Measurements from ENCODE around the gene JMY. TPM values are rescaled to one million over a fixed set of nuclear protein-coding genes. Genes with fewer than 3 reads are reported as not detected.

Gene JMY
- polyA plus RNA-seq, 1 donor (not counting 4 experiments of a cell fraction or from before 2014, with no cell fraction given): 3.3 TPM

DNA sequence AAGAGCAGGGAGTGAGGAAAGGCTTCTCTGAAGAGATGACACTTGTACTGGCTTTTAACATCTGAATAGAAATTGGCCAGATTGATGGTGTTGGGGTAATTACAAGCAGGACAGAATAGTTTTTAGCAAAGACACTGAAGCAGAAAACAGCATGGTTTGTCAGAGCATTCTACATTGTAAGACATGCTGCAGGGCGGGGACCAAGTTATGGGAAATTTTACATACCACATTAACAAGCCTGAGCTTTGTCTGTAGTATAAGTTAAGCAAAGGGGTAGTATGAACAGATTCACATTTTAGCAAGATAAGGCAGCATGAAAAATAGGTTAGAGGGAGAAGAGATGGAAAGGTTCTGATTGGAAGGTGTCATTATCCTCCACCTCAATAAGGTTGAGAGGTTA, 66.5 kb downstream of the JMY start:
- H4K20me1 ChIP-seq (ENCODE audit: control insufficient read depth, extremely low read depth, insufficient read depth, low read length): no peaks in the 10 kb centered on the region
- no peak overlapping the region for H3K9ac ChIP-seq (ENCODE audit: control insufficient read depth, extremely low read depth, insufficient read depth, low read length)

DNA sequence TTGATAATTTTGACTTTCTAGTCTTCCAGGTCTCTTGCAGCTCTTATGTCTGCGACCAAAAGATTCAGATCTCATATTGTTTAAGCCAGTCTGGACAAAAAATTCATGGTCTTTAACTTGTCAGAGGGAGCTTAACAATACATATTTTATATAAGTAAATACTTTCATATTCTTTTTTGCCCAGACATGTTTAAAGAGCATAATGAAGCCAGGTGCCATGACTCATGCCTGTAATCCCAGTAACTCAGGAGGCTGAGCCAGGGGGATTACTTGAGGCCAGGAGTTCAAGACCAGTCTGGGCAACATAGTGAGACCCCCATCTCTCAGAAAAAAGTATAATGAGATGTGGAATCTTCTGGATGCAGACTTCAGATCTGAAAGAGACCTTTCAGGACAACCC, 69.8 kb downstream of the JMY start:
- H3K27me3 ChIP-seq (ENCODE audit: control insufficient read depth, extremely low read depth, insufficient read depth, low read length): no peaks in the 10 kb centered on the region
- no peak overlapping the region for H3K4me3 ChIP-seq (ENCODE audit: control insufficient read depth in 2 of 3, extremely low read depth in 1 of 3, insufficient read depth in 2 of 3, low read depth in 1 of 3, low read length in 3 of 3)
- H3K27ac ChIP-seq (ENCODE audit: control insufficient read depth, insufficient read depth, low read length): peak overlapping the region; percentile 28
- no peaks in the 10 kb centered on the region for H3K9me1 ChIP-seq (ENCODE audit: control insufficient read depth, extremely low read depth, insufficient read depth, low read length)
- FAIRE-seq: peak; percentile 29
- peaks cover 15% of the 10 kb centered on the region for H3K4me1 ChIP-seq (ENCODE audit: control insufficient read depth, extremely low read depth, insufficient read depth, low read length)
- no peaks in the 10 kb centered on the region for H4K20me1 ChIP-seq (ENCODE audit: control insufficient read depth, extremely low read depth, insufficient read depth, low read length)
- dilution Hi-C loops (cut with MboI; ENCODE audit: extremely low pct_ligation_motif_present, low sequenced_read_pairs): no loop called here
- H2AFZ ChIP-seq (ENCODE audit: control insufficient read depth, low read length): no peak overlapping the region
- TF ChIP-seq EZH2 (IDR thresholded peaks at IDR 0.05; ENCODE audit: low read length): no peak
- TF ChIP-seq, protein P1, sequence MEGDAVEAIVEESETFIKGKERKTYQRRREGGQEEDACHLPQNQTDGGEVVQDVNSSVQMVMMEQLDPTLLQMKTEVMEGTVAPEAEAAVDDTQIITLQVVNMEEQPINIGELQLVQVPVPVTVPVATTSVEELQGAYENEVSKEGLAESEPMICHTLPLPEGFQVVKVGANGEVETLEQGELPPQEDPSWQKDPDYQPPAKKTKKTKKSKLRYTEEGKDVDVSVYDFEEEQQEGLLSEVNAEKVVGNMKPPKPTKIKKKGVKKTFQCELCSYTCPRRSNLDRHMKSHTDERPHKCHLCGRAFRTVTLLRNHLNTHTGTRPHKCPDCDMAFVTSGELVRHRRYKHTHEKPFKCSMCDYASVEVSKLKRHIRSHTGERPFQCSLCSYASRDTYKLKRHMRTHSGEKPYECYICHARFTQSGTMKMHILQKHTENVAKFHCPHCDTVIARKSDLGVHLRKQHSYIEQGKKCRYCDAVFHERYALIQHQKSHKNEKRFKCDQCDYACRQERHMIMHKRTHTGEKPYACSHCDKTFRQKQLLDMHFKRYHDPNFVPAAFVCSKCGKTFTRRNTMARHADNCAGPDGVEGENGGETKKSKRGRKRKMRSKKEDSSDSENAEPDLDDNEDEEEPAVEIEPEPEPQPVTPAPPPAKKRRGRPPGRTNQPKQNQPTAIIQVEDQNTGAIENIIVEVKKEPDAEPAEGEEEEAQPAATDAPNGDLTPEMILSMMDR (optimal IDR thresholded peaks at IDR 0.05 in 1 of 3, IDR thresholded peaks at IDR 0.05 in 1 of 3, conservative IDR thresholded peaks at IDR 0.05 in 1 of 3; ENCODE audit: extremely low read depth in 1 of 3, insufficient read depth in 2 of 3, low read length in 3 of 3): no peak
- DNase-seq (ENCODE audit: low read depth, low spot score): no peak
- H3K9me3 ChIP-seq (ENCODE audit: control insufficient read depth, low read depth, low read length): no peaks in the 10 kb centered on the region
- H3K36me3 ChIP-seq (ENCODE audit: control insufficient read depth in 2 of 2, extremely low read depth in 1 of 2, insufficient read depth in 2 of 2, low read length in 2 of 2): no peaks in the 10 kb centered on the region
- H3K79me2 ChIP-seq (ENCODE audit: control insufficient read depth, insufficient read depth, low read length): no peaks in the 10 kb centered on the region
- H3K9ac ChIP-seq (ENCODE audit: control insufficient read depth, extremely low read depth, insufficient read depth, low read length): no peak overlapping the region
- no peak overlapping the region for H3K4me2 ChIP-seq (ENCODE audit: control insufficient read depth, extremely low read depth, insufficient read depth, low read depth, low read length)

More for the DNA sequence above, 66.5 kb downstream of the JMY start:
- TF ChIP-seq, protein P1 (optimal IDR thresholded peaks at IDR 0.05 in 1 of 3, IDR thresholded peaks at IDR 0.05 in 1 of 3, conservative IDR thresholded peaks at IDR 0.05 in 1 of 3; ENCODE audit: extremely low read depth in 1 of 3, insufficient read depth in 2 of 3, low read length in 3 of 3): no peak
- no peak for TF ChIP-seq EZH2 (IDR thresholded peaks at IDR 0.05; ENCODE audit: low read length)
- DNase-seq (ENCODE audit: low read depth, low spot score) (no peak), FAIRE-seq (no peak)
- no peak overlapping the region for H3K27ac ChIP-seq (ENCODE audit: control insufficient read depth, insufficient read depth, low read length)
- H3K27me3 ChIP-seq (ENCODE audit: control insufficient read depth, extremely low read depth, insufficient read depth, low read length): no peaks in the 10 kb centered on the region
- no peak overlapping the region for H2AFZ ChIP-seq (ENCODE audit: control insufficient read depth, low read length)
- H3K4me1 ChIP-seq (ENCODE audit: control insufficient read depth, extremely low read depth, insufficient read depth, low read length): peaks cover 15% of the 10 kb centered on the region
- dilution Hi-C loops (cut with MboI; ENCODE audit: extremely low pct_ligation_motif_present, low sequenced_read_pairs): no loop called here
- no peaks in the 10 kb centered on the region for H3K36me3 ChIP-seq (ENCODE audit: control insufficient read depth in 2 of 2, extremely low read depth in 1 of 2, insufficient read depth in 2 of 2, low read length in 2 of 2)
- H3K4me2 ChIP-seq (ENCODE audit: control insufficient read depth, extremely low read depth, insufficient read depth, low read depth, low read length): no peak overlapping the region
- no peak overlapping the region for H3K4me3 ChIP-seq (ENCODE audit: control insufficient read depth in 2 of 3, extremely low read depth in 1 of 3, insufficient read depth in 2 of 3, low read depth in 1 of 3, low read length in 3 of 3)
- H3K9me3 ChIP-seq (ENCODE audit: control insufficient read depth, low read depth, low read length): no peaks in the 10 kb centered on the region
- no peaks in the 10 kb centered on the region for H3K9me1 ChIP-seq (ENCODE audit: control insufficient read depth, extremely low read depth, insufficient read depth, low read length)
- H3K79me2 ChIP-seq (ENCODE audit: control insufficient read depth, insufficient read depth, low read length): no peaks in the 10 kb centered on the region
